ENCODE measurements around the gene NMB. TPM values are rescaled to one million over a fixed set of nuclear protein-coding genes. Genes with fewer than 3 reads are reported as not detected.

Gene NMB
- total and polyA plus RNA-seq, 2 of the 13 experiments (the other 11 are each of a cell fraction or from before 2014, with no cell fraction given), result 10.4 to 25.4 TPM

GRCh38 chr15:84647726-84648125 is 10.3 kb downstream of the NMB start:
- ATAC-seq, result no peak
- Histone ChIP-seq H3K9me3 (ENCODE audit: low read length) (no peaks in the 10 kb centered on the region), H3K4me2 (ENCODE audit: low read depth, low read length) (no peak overlapping the region), H2AFZ (ENCODE audit: low read length) (no peak overlapping the region), H3K9ac (ENCODE audit: insufficient read depth, low read depth, low read length) (no peak overlapping the region), H4K20me1 (ENCODE audit: insufficient read depth, low read length) (no peaks in the 10 kb centered on the region), H3K27me3 (ENCODE audit: control insufficient read depth in 1 of 2, insufficient read depth in 2 of 2, low read length in 2 of 2) (no peaks in the 10 kb centered on the region), H3K79me2 (ENCODE audit: insufficient read depth, low read length) (peaks cover 4% of the 10 kb centered on the region), H3K36me3 (replicated peaks in 1 of 2; ENCODE audit: control insufficient read depth in 1 of 2, insufficient read depth in 2 of 2, low read length in 2 of 2) (peaks cover 31 to 65% of the 10 kb centered on the region in 2 experiments), H3K4me3 (replicated peaks in 1 of 3; ENCODE audit: insufficient read depth in 1 of 3, low read depth in 2 of 3, low read length in 3 of 3) (no peak overlapping the region), H3K4me1 (ENCODE audit: insufficient read depth, low read length) (peaks cover 23% of the 10 kb centered on the region), H3K27ac (ENCODE audit: extremely low read length, insufficient read depth, low read length) (no peak overlapping the region)
- in situ Hi-C loops (cut with HindIII; ENCODE audit: extremely low pct_ligation_motif_present, low pct_unique_long_range_greater_than_20kb) (no loop called here), intact Hi-C loops (cut with micrococcal nuclease; ENCODE audit: unreplicated experiment) (no loop called here)
- ChIA-PET POLR2A (no interaction called here), CTCF (ENCODE audit: low intra/inter-chr PET ratio, low total read pairs) (no interaction called here)
- no peak for TF ChIP-seq ZIK1 (CRISPR knock-in tag; IDR thresholded peaks at IDR 0.05; ENCODE audit: borderline replicate concordance, low read depth)
- TF ChIP-seq BRCA1 (CRISPR knock-in tag; IDR thresholded peaks at IDR 0.05), result no peak
- TF ChIP-seq MEF2D (CRISPR knock-in tag; IDR thresholded peaks at IDR 0.05), result no peak
- TF ChIP-seq ZNF367 (CRISPR knock-in tag; IDR thresholded peaks at IDR 0.05; ENCODE audit: borderline replicate concordance), result no peak
- no peak for TF ChIP-seq ZNF75D (CRISPR knock-in tag; IDR thresholded peaks at IDR 0.05; ENCODE audit: borderline replicate concordance)
- TF ChIP-seq ZNF10 (CRISPR knock-in tag; IDR thresholded peaks at IDR 0.05; ENCODE audit: borderline replicate concordance, low read depth), result no peak
- no peak for TF ChIP-seq FOXK2 (IDR thresholded peaks at IDR 0.05)
- TF ChIP-seq ZNF441 (CRISPR knock-in tag; IDR thresholded peaks at IDR 0.05; ENCODE audit: borderline replicate concordance), result no peak
- no peak for FAIRE-seq
- BruUV-seq (replicated peaks), result no TSS peak
- no peak for DNase-seq (ENCODE audit: low spot score)

- H3K9ac ChIP-seq (ENCODE audit: insufficient read depth, low read depth, low read length), result no peak overlapping the region
- in situ Hi-C loops (cut with HindIII; ENCODE audit: extremely low pct_ligation_motif_present, low pct_unique_long_range_greater_than_20kb) (no loop called here), intact Hi-C loops (cut with micrococcal nuclease; ENCODE audit: unreplicated experiment) (no loop called here)
- DNase-seq (ENCODE audit: low spot score), result no peak
- no peaks in the 10 kb centered on the region for H3K27me3 ChIP-seq (ENCODE audit: control insufficient read depth in 1 of 2, insufficient read depth in 2 of 2, low read length in 2 of 2)
- ATAC-seq, result no peak
- ChIA-PET CTCF (ENCODE audit: low intra/inter-chr PET ratio, low total read pairs) (no interaction called here), POLR2A (interaction anchor here (0.9 to 7.5 kb wide), 3 partner anchors 7 to 43 kb away, joined by 3 to 45 read pairs (median 3); partner anchors contain the start of gene WDR73)
- no peak for FAIRE-seq
- H3K9me3 ChIP-seq (ENCODE audit: low read length), result no peaks in the 10 kb centered on the region
- peaks cover 33 to 72% of the 10 kb centered on the region in 2 experiments for H3K36me3 ChIP-seq (replicated peaks in 1 of 2; ENCODE audit: control insufficient read depth in 1 of 2, insufficient read depth in 2 of 2, low read length in 2 of 2)
- H3K27ac ChIP-seq (ENCODE audit: extremely low read length, insufficient read depth, low read length), result no peak overlapping the region
- H3K4me3 ChIP-seq (replicated peaks in 1 of 3; ENCODE audit: insufficient read depth in 1 of 3, low read depth in 2 of 3, low read length in 3 of 3), result no peak overlapping the region
- no peaks in the 10 kb centered on the region for H4K20me1 ChIP-seq (ENCODE audit: insufficient read depth, low read length)
- H3K4me1 ChIP-seq (ENCODE audit: insufficient read depth, low read length), result peaks cover 5% of the 10 kb centered on the region
- H3K4me2 ChIP-seq (ENCODE audit: low read depth, low read length), result no peak overlapping the region
- no peak overlapping the region for H2AFZ ChIP-seq (ENCODE audit: low read length)
- peaks cover 2% of the 10 kb centered on the region for H3K79me2 ChIP-seq (ENCODE audit: insufficient read depth, low read length)
- 99% methylated on average over 10 of the region's 10 CpGs for WGBS (ENCODE audit: low lambda C conversion rate)
- TF ChIP-seq UBTF (CRISPR knock-in tag; IDR thresholded peaks at IDR 0.05), result no peak
- no peak for TF ChIP-seq ZNF737 (CRISPR knock-in tag; IDR thresholded peaks at IDR 0.05; ENCODE audit: borderline replicate concordance)
- peak; percentile 18; the same call in 1 of the 2 replicates for TF ChIP-seq POLR2G (IDR thresholded peaks at IDR 0.05; ENCODE audit: low read depth, low read length)
- BruUV-seq (replicated peaks), result TSS peak; percentile 24
These were observed 12.0 kb downstream of the NMB start for GRCh38 chr15:84645997-84646396.
